HEK293T (cell line): ENCODE measurements around the gene C7.

Experiments used
- CTCF ChIA-PET: fragments of 350-600 bp; formaldehyde crosslinking; extraction: SDS; loops from one replicate; lab custom pipeline; 2021; ENCODE audit warnings: antibody characterized with exemption, inconsistent platforms; lab: Yijun Ruan, JAX
- POLR2A ChIA-PET: fragments of 350-600 bp; formaldehyde crosslinking; extraction: SDS; loops from one replicate; lab custom pipeline; 2020; ENCODE audit warnings: antibody characterized with exemption, inconsistent platforms; lab: Yijun Ruan, JAX
- DNase-seq: peaks from one replicate; pipeline ENCODE4 v3.0.0; 2012; ENCODE audit warnings: mixed read lengths; ENCODE audit errors: extremely low spot score
- ARNT ChIP-seq: fragments of 450-650 bp; IDR thresholded peaks from 2 replicates; pipeline ENCODE4 v1.6.1; 2017; ENCODE audit warnings: mild to moderate bottlenecking
- BHLHE40 ChIP-seq: fragments of 450-650 bp; IDR thresholded peaks from 2 replicates; pipeline ENCODE4 v1.6.1; 2016; ENCODE audit warnings: mild to moderate bottlenecking, moderate library complexity, borderline replicate concordance
- CTBP1 ChIP-seq: fragments of 450-650 bp; IDR thresholded peaks from 2 replicates; pipeline ENCODE4 v1.6.1; 2016; ENCODE audit warnings: borderline replicate concordance
- ELF4 ChIP-seq: fragments of 450-650 bp; IDR thresholded peaks from 2 replicates; pipeline ENCODE4 v1.6.1; 2017; ENCODE audit warnings: antibody characterized with exemption
- FOXA1 ChIP-seq: fragments of 450-650 bp; IDR thresholded peaks from 2 replicates; pipeline ENCODE4 v1.6.1; 2016; ENCODE audit warnings: mild to moderate bottlenecking
- FOXK2 ChIP-seq: fragments of 450-650 bp; IDR thresholded peaks from 2 replicates; pipeline ENCODE4 v1.6.1; 2016; ENCODE audit warnings: mild to moderate bottlenecking
- FOXM1 ChIP-seq: fragments of 450-650 bp; IDR thresholded peaks from 2 replicates; pipeline ENCODE4 v1.6.1; 2017; ENCODE audit warnings: mild to moderate bottlenecking, borderline replicate concordance
- HDGF ChIP-seq: fragments of 450-650 bp; IDR thresholded peaks from 2 replicates; pipeline ENCODE4 v1.6.1; 2017; ENCODE audit warnings: antibody characterized with exemption, borderline replicate concordance
- L3MBTL2 ChIP-seq: fragments of 450-650 bp; conservative IDR thresholded peaks from 2 replicates; pipeline ENCODE4 v1.6.1; 2016; ENCODE audit warnings: mild to moderate bottlenecking
- LEF1 ChIP-seq: fragments of 450-650 bp; IDR thresholded peaks from 2 replicates; pipeline ENCODE4 v1.6.1; 2017; ENCODE audit warnings: mild to moderate bottlenecking, borderline replicate concordance
- NFRKB ChIP-seq: fragments of 450-650 bp; IDR thresholded peaks from 2 replicates; pipeline ENCODE4 v1.6.1; 2016; ENCODE audit warnings: mild to moderate bottlenecking, moderate library complexity
- PKNOX1 ChIP-seq: fragments of 450-650 bp; IDR thresholded peaks from 2 replicates; pipeline ENCODE4 v1.6.1; 2016
- SP1 ChIP-seq: fragments of 450-650 bp; IDR thresholded peaks from 2 replicates; pipeline ENCODE4 v1.6.1; 2017
- SUZ12 ChIP-seq: fragments of 450-650 bp; IDR thresholded peaks from 2 replicates; pipeline ENCODE4 v1.6.1; 2016; ENCODE audit warnings: mild to moderate bottlenecking
- TARDBP ChIP-seq: fragments of 450-650 bp; IDR thresholded peaks from 2 replicates; pipeline ENCODE4 v1.6.1; 2016
- ZNF384 ChIP-seq: fragments of 450-650 bp; IDR thresholded peaks from 2 replicates; pipeline ENCODE4 v1.6.1; 2016

C7 gene

GRCh38 chr5:40945111-40945510 is 35.8 kb downstream of the C7 start:
- ChIA-PET POLR2A (no interaction called here), CTCF (no interaction called here)
- no peak for DNase-seq
- TF ChIP-seq LEF1 (no peak), NFRKB (no peak), SUZ12 (no peak), FOXK2 (no peak), SP1 (no peak), L3MBTL2 (no peak), BHLHE40 (no peak), HDGF (no peak), FOXM1 (no peak), ZNF384 (no peak)

- DNase-seq = no peak
- no peak for TF ChIP-seq L3MBTL2
- TF ChIP-seq FOXK2 = no peak
- TF ChIP-seq HDGF = no peak
- TF ChIP-seq NFRKB = no peak
- no peak for TF ChIP-seq ZNF384
- TF ChIP-seq FOXM1 = no peak
- TF ChIP-seq LEF1 = no peak
- no peak for TF ChIP-seq TARDBP
- no peak for TF ChIP-seq CTBP1
- no peak for TF ChIP-seq SUZ12
- TF ChIP-seq ELF4 = no peak
- TF ChIP-seq FOXA1 = no peak
- no peak for TF ChIP-seq PKNOX1
- TF ChIP-seq ARNT = no peak
- no peak for TF ChIP-seq SP1
- POLR2A ChIA-PET = no interaction called here
- CTCF ChIA-PET = no interaction called here
Measured at GRCh38 chr5:40955313-40955712, 46.0 kb downstream of the C7 start.

- POLR2A ChIA-PET = no interaction called here
- CTCF ChIA-PET = no interaction called here
- no peak for DNase-seq
- TF ChIP-seq ELF4 = no peak
- TF ChIP-seq HDGF = no peak
- no peak for TF ChIP-seq TARDBP
- TF ChIP-seq FOXM1 = no peak
- TF ChIP-seq LEF1 = no peak
- no peak for TF ChIP-seq SUZ12
- no peak for TF ChIP-seq L3MBTL2
- TF ChIP-seq BHLHE40 = no peak
- TF ChIP-seq CTBP1 = no peak
- no peak for TF ChIP-seq NFRKB
- TF ChIP-seq ARNT = no peak
- TF ChIP-seq FOXA1 = no peak
- no peak for TF ChIP-seq ZNF384
- no peak for TF ChIP-seq SP1
- no peak for TF ChIP-seq PKNOX1
- TF ChIP-seq FOXK2 = no peak
Measured at GRCh38 chr5:40957048-40957447, 47.8 kb downstream of the C7 start.

- TF ChIP-seq SP1 (no peak), FOXM1 (no peak), ELF4 (no peak), BHLHE40 (no peak), ARNT (no peak), SUZ12 (no peak), TARDBP (no peak), NFRKB (no peak), FOXK2 (no peak), HDGF (no peak), LEF1 (no peak), FOXA1 (no peak), PKNOX1 (no peak)
- DNase-seq = no peak
- CTCF ChIA-PET = no interaction called here
- POLR2A ChIA-PET = no interaction called here
Measured at GRCh38 chr5:40958811-40959210, 49.5 kb downstream of the C7 start.

- CTCF ChIA-PET = no interaction called here
- no peak for DNase-seq
- TF ChIP-seq SUZ12 = no peak
- no peak for TF ChIP-seq NFRKB
- POLR2A ChIA-PET = no interaction called here
Measured at GRCh38 chr5:40960037-40960436, 50.7 kb downstream of the C7 start.

- CTCF ChIA-PET = no interaction called here
- no peak for TF ChIP-seq ZNF384
- TF ChIP-seq NFRKB = no peak
- POLR2A ChIA-PET = no interaction called here
- no peak for DNase-seq
Measured at GRCh38 chr5:40962207-40962955, 53.1 kb downstream of the C7 start.
